Right lobe of liver (tissue), 6 donors: ENCODE data around the gene TRPM3. TPM values are rescaled to one million over a fixed set of nuclear protein-coding genes. Genes with fewer than 3 reads are reported as not detected.

ENCODE experiments used
- ATAC-seq, 4 donors: fragments of 200-7000 bp; cut with Tn5 transposase; one replicate each; pipeline ENCODE4 v1.9.1; 2020; ENCODE audit warnings: mild to moderate bottlenecking in 4 of 4, moderate library complexity in 4 of 4
- DNase-seq, 3 donors: peaks; one replicate each; pipeline ENCODE4 v3.0.0-alpha.2; 2020
- H3K27ac ChIP-seq, 3 donors: fragments of 200-600 bp; one replicate each; pipeline ENCODE4 v1.8.0; 2022
- H3K27me3 ChIP-seq, 2 donors: fragments of 200-600 bp; one replicate each; pipeline ENCODE4 v1.8.0; 2022
- H3K36me3 ChIP-seq, 4 donors: fragments of 200-600 bp; sonication (generic) in 1 of 4; one replicate each; pipeline versions ENCODE4 v1.5.1 to v1.8.0; 2017 to 2022; ENCODE audit warnings: control low read depth in 1 of 4
- H3K4me1 ChIP-seq, 4 donors: fragments of 200-600 bp; sonication (generic) in 1 of 4; one replicate each; pipeline versions ENCODE4 v1.5.1 to v1.8.0; 2017 to 2022; ENCODE audit warnings: control low read depth in 1 of 4
- H3K4me3 ChIP-seq, 3 donors: fragments of 200-600 bp; one replicate each; pipeline ENCODE4 v1.8.0; 2022
- H3K9me3 ChIP-seq, 4 donors: fragments of 200-600 bp; sonication (generic) in 1 of 4; one replicate each; pipeline versions ENCODE4 v1.5.1 to v1.8.0; 2017 to 2022; ENCODE audit warnings: control low read depth in 1 of 4
- POLR2A ChIP-seq: fragments of 450-650 bp; IDR thresholded peaks from one replicate; pipeline ENCODE4 v1.6.1; 2017; ENCODE audit warnings: antibody characterized with exemption, mild to moderate bottlenecking
- WGBS: methylation state at CpG from one replicate; pipeline ENCODE4 v1.1.6; 2018; ENCODE audit warnings: low coverage, low lambda C conversion rate; ENCODE audit not compliant: insufficient coverage; ENCODE audit errors: missing lambda C conversion rate; 5-methylcytosine and 5-hydroxymethylcytosine counted together
- intact Hi-C, 2 donors: fragments of 100-400 bp; cut with DNase I; formaldehyde crosslinking; loops; one replicate each; pipeline versions ENCODE4 v1.11.2 to v1.14.1; 2022
- total RNA-seq, 6 experiments: library from RNA; depleted of rRNA in 2 of 6; stranded (reverse); fragments of >200 nt in 2 of 6; fragmentation: NEBNext Ultra II Directional in 3 of 6; extraction: Animal tissue kit (Norgen Biotek cat#: 25700) in 3 of 6; gene quantifications; one replicate each; pipeline versions ENCODE4 v1.1.0 to v1.2.4, GENCODE V29; 2016 to 2023
- TF ChIP-seq, protein P1 (sequence below), 4 donors: fragments of 200-600 bp in 3 of 4; fragments of 450-650 bp in 1 of 4; IDR thresholded peaks; one replicate each; pipeline versions ENCODE4 v1.5.1 to v1.8.0; 2016 to 2022; ENCODE audit warnings: antibody characterized with exemption in 4 of 4, mild to moderate bottlenecking in 2 of 4
- donor health status: DM: no; HTN: yes; CAD: no.
- donor health status: DM: no; HTN: no; CAD: no.
- donor health status: DM: no; HTN: no; CAD: no.
- donor health status: DM: no; HTN: yes; CAD: no.
- donor health status: DM: no; HTN: yes; CAD: no.

Gene TRPM3
- total RNA-seq, 6 experiments from 2014 or later = 0.26 to 0.56 (median 0.39) TPM

DNA sequence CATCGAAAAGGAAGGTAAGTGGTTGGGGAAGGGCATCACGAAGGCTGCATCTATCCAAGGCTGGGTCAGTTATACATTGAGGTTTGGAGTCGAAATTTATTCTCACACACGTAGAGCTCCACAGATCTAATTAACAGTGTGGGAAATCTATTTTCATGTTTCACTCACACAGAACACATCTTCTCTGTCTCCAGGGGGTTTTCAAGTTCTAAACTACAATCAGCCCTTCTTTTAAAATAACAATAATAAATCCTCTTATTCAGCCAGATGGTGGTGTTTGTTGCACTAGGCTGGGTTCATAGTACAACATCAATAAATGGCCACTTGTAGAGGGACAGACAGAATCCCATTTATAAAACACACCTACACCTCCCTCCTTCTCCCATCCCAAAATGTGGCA lies 532.4 kb downstream of the TRPM3 start:
- no peak for DNase-seq
- no peak overlapping the region for H3K4me3 ChIP-seq
- no peak for ATAC-seq
- 61% methylated on average over 4 of the region's 4 CpGs for WGBS
- no peak overlapping the region for H3K27ac ChIP-seq
- intact Hi-C loops = no loop called here
- no peak for TF ChIP-seq POLR2A
- TF ChIP-seq, protein P1, sequence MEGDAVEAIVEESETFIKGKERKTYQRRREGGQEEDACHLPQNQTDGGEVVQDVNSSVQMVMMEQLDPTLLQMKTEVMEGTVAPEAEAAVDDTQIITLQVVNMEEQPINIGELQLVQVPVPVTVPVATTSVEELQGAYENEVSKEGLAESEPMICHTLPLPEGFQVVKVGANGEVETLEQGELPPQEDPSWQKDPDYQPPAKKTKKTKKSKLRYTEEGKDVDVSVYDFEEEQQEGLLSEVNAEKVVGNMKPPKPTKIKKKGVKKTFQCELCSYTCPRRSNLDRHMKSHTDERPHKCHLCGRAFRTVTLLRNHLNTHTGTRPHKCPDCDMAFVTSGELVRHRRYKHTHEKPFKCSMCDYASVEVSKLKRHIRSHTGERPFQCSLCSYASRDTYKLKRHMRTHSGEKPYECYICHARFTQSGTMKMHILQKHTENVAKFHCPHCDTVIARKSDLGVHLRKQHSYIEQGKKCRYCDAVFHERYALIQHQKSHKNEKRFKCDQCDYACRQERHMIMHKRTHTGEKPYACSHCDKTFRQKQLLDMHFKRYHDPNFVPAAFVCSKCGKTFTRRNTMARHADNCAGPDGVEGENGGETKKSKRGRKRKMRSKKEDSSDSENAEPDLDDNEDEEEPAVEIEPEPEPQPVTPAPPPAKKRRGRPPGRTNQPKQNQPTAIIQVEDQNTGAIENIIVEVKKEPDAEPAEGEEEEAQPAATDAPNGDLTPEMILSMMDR (IDR thresholded peaks at IDR 0.05) = no peak
- no peaks in the 10 kb centered on the region for H3K36me3 ChIP-seq
- H3K27me3 ChIP-seq = no peaks in the 10 kb centered on the region
- no peaks in the 10 kb centered on the region for H3K9me3 ChIP-seq
- no peaks in the 10 kb centered on the region for H3K4me1 ChIP-seq

DNA sequence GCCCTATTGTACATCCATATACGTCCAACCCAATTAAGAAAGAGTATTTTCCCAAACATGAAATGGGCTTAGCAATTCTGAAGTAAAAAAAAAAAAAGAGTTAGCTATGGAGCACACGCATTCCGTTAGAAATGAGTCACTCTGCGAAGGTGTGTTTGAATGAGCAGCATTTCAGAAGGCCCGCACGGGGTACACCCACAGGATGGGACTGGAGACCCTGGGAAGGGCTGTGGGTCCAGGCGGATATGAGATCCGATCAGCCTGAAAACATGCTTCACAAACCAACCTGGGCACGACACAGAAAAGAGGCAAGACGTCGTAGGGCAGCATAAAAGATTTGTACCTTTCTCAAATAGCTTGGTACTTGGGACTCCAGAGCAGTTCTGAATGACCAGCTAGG lies 533.0 kb downstream of the TRPM3 start:
- ATAC-seq (no peak), DNase-seq (no peak)
- Histone ChIP-seq H3K9me3 (no peaks in the 10 kb centered on the region), H3K4me3 (no peak overlapping the region), H3K27me3 (no peaks in the 10 kb centered on the region), H3K36me3 (no peaks in the 10 kb centered on the region), H3K27ac (no peak overlapping the region), H3K4me1 (no peaks in the 10 kb centered on the region)
- TF ChIP-seq POLR2A = no peak
- TF ChIP-seq, protein P1 (IDR thresholded peaks at IDR 0.05) = no peak
- 79% methylated on average over 10 of the region's 11 CpGs for WGBS
- intact Hi-C loops = no loop called here

DNA sequence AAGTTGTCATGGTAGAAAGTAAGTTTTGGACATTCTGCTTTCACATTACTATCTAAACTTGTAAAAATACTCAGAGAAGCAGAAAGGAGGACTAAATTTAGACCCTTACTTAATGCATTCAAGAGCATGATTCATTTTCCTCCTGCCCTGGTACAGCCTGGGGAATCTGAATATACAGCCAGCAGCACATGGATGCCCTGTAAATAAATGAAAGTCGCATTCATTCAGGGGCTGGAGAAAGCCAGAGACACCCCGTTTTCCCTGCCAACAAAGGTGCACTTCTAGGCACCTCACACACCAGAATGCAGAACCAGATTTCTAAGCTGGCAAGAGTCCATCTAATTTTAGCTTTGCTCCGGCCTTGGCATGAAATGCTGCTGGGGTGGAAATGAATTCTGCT lies 534.2 kb downstream of the TRPM3 start:
- TF ChIP-seq POLR2A = no peak
- DNase-seq (no peak), ATAC-seq (no peak)
- Histone ChIP-seq H3K9me3 (no peaks in the 10 kb centered on the region), H3K27me3 (no peaks in the 10 kb centered on the region), H3K27ac (no peak overlapping the region), H3K36me3 (no peaks in the 10 kb centered on the region), H3K4me3 (no peak overlapping the region), H3K4me1 (no peaks in the 10 kb centered on the region)
- intact Hi-C loops = no loop called here
- 65% methylated on average over 2 of the region's 3 CpGs for WGBS

DNA sequence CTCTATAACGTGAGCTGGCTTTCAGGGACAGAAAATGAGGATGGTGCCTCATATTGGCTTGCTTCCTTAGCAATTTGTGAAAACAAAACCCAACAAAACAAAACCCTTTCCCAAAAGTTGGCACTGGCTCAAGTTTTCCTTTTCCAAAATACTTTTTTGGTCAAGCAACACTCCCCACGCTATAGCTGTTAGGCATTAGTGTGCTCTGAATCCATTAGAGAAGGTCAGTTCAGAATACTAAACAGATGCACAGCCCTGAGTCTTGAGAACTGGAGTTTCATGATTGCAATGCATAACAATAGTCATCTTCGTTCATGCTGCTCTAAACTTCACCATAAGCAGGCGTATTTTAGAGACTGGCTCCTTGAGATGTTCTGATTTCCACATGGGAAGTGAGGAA lies 534.9 kb downstream of the TRPM3 start:
- peak overlapping the region in 1 of 3 donors; percentile 23 for H3K27ac ChIP-seq
- H3K27me3 ChIP-seq = no peaks in the 10 kb centered on the region
- DNase-seq = no peak
- 76% methylated on average over 4 of the region's 4 CpGs for WGBS
- ATAC-seq = no peak
- TF ChIP-seq POLR2A = no peak
- TF ChIP-seq, protein P1 (IDR thresholded peaks at IDR 0.05) = no peak
- H3K4me3 ChIP-seq = no peak overlapping the region
- no peaks in the 10 kb centered on the region for H3K9me3 ChIP-seq
- H3K36me3 ChIP-seq = no peaks in the 10 kb centered on the region
- no peaks in the 10 kb centered on the region for H3K4me1 ChIP-seq
- intact Hi-C loops = no loop called here

DNA sequence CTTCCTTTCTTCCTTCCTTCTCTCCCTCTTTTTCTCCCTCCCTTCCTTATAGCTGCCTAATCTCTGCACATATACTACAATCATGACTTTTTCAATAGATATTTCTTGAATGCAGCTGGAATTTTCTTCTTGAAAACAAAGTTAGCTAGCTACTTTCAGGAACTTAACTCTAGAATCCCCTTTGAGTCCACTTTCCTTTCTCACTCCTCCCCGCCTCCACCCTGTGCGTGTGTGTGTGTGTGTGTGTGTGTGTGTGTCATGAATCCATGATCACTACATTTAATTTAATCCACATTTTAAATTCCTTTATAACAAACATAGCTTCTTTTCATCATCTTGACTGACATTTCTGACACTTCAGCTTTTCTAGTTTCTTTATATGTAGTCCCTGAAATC lies 539.5 kb downstream of the TRPM3 start:
- H3K4me3 ChIP-seq = no peak overlapping the region
- intact Hi-C loops = no loop called here
- no peak for DNase-seq

More for the DNA sequence above, 539.5 kb downstream of the TRPM3 start:
- 74% methylated on average over 2 of the region's 2 CpGs for WGBS
- no peaks in the 10 kb centered on the region for H3K36me3 ChIP-seq
- no peaks in the 10 kb centered on the region for H3K27me3 ChIP-seq
- TF ChIP-seq, protein P1 (IDR thresholded peaks at IDR 0.05) = no peak
- TF ChIP-seq POLR2A = no peak
- H3K4me1 ChIP-seq = no peaks in the 10 kb centered on the region
- ATAC-seq = no peak
- no peaks in the 10 kb centered on the region for H3K9me3 ChIP-seq
- no peak overlapping the region for H3K27ac ChIP-seq
